PC-3 (cell line): ENCODE data around the gene METRN. TPM values are rescaled to one million over a fixed set of nuclear protein-coding genes. Genes with fewer than 3 reads are reported as not detected.
A peak's percentile ranks its signal among the peaks of the same experiment; 100 is the strongest.

Experiments used
- ATAC-seq: fragments of 200-7000 bp; cut with Tn5 transposase; 2 replicates; pipeline ENCODE4 v1.9.1; 2020; ENCODE audit warnings: mild to moderate bottlenecking, moderate library complexity
- BruUV-seq: library from RNA; stranded (reverse); fragments of 400-500 nt; replicated peaks from 2 replicates; lab custom pipeline; 2021; lab: Mats Ljungman, UMichigan
- CTCF ChIA-PET: fragments of 300-600 bp; sonication (Branson Sonifier 250); formaldehyde crosslinking; loops from one replicate; lab custom pipeline; 2022; ENCODE audit warnings: antibody characterized with exemption; lab: Charles Lee
- POLR2A ChIA-PET: fragments of 300-600 bp; sonication (Branson Sonifier 250); formaldehyde crosslinking; loops from one replicate; lab custom pipeline; 2022; ENCODE audit warnings: antibody characterized with exemption; ENCODE audit not compliant: unreplicated experiment; lab: Charles Lee
- DNase-seq: peaks from one replicate; pipeline ENCODE4 v3.0.0-alpha.2; 2015
- H2AFZ ChIP-seq: fragments of 300-600 bp; sonication (generic); 2 replicates; pipeline ENCODE4 v1.6.0; 2016; ENCODE audit warnings: antibody characterized with exemption, low read length
- H3F3A ChIP-seq: fragments of 300-600 bp; sonication (generic); one replicate; pipeline ENCODE4 v1.6.0; 2017; ENCODE audit warnings: antibody characterized with exemption, low read length, control low read depth, mild to moderate bottlenecking; ENCODE audit not compliant: unreplicated experiment
- H3K27ac ChIP-seq: fragments of 300-600 bp; sonication (generic); 2 replicates; pipeline ENCODE4 v1.5.1; 2016; ENCODE audit warnings: mild to moderate bottlenecking, low read length
- H3K27me3 ChIP-seq: fragments of 300-600 bp; sonication (generic); 2 replicates; pipeline ENCODE4 v1.6.1; 2016; ENCODE audit warnings: low read length, mixed read lengths
- H3K36me3 ChIP-seq: fragments of 300-600 bp; sonication (generic); 2 replicates; pipeline ENCODE4 v1.6.1; 2016; ENCODE audit warnings: low read depth, mixed run types, low read length, mixed read lengths
- H3K4me1 ChIP-seq: fragments of 300-600 bp; sonication (generic); 2 replicates; pipeline ENCODE4 v1.5.1; 2016; ENCODE audit warnings: low read length; ENCODE audit not compliant: insufficient read depth
- H3K4me2 ChIP-seq: fragments of 300-600 bp; sonication (generic); 2 replicates; pipeline ENCODE4 v1.6.0; 2016; ENCODE audit warnings: low read length
- H3K4me3 ChIP-seq: fragments of 300-600 bp; sonication (generic); 2 replicates; pipeline ENCODE4 v1.5.1; 2016; ENCODE audit warnings: mild to moderate bottlenecking, low read length, mixed read lengths
- H3K79me2 ChIP-seq: fragments of 300-600 bp; sonication (generic); 2 replicates; pipeline ENCODE4 v1.6.1; 2017; ENCODE audit warnings: low read length, mixed read lengths
- H3K9ac ChIP-seq: fragments of 300-600 bp; sonication (generic); 2 replicates; pipeline ENCODE4 v1.6.0; 2016; ENCODE audit warnings: mild to moderate bottlenecking, low read length
- H3K9me2 ChIP-seq: fragments of 300-600 bp; sonication (generic); replicated peaks from 2 replicates; pipeline ENCODE4 v1.6.1; 2016; ENCODE audit warnings: mixed run types, low read length, mixed read lengths
- H3K9me3 ChIP-seq: fragments of 300-600 bp; sonication (generic); 2 replicates; pipeline ENCODE4 v1.6.1; 2016; ENCODE audit warnings: low read length, mixed read lengths
- H4K20me1 ChIP-seq: fragments of 300-600 bp; sonication (generic); 2 replicates; pipeline ENCODE4 v1.6.1; 2016; ENCODE audit warnings: low read length, mixed read lengths
- CTCF ChIP-seq: fragments of 300-600 bp; sonication (generic); conservative IDR thresholded peaks from 2 replicates; pipeline ENCODE4 v1.5.1; 2017; ENCODE audit warnings: antibody characterized with exemption, low read depth, mild to moderate bottlenecking, low read length
- EZH2 ChIP-seq: fragments of 300-600 bp; sonication (generic); IDR thresholded peaks from one replicate; pipeline ENCODE4 v1.6.1; 2017; ENCODE audit warnings: antibody characterized with exemption, mild to moderate bottlenecking, low read length; ENCODE audit not compliant: unreplicated experiment
- EZH2phosphoT487 ChIP-seq: fragments of 300-600 bp; sonication (generic); IDR thresholded peaks from 2 replicates; pipeline ENCODE4 v1.6.1; 2018; ENCODE audit warnings: mild to moderate bottlenecking, antibody characterized with exemption, low read length, borderline replicate concordance
- intact Hi-C: fragments of 100-400 bp; cut with micrococcal nuclease; formaldehyde crosslinking; loops from 2 replicates; pipeline ENCODE4 v1.9.0; 2023
- total RNA-seq: library from RNA; depleted of rRNA; stranded (reverse); fragments of >200 nt; gene quantifications from 2 replicates; pipeline ENCODE4 v1.2.3, GENCODE V29; 2014

Gene METRN
- total RNA-seq, 1 experiment from 2014 or later = 320 TPM

DNA sequence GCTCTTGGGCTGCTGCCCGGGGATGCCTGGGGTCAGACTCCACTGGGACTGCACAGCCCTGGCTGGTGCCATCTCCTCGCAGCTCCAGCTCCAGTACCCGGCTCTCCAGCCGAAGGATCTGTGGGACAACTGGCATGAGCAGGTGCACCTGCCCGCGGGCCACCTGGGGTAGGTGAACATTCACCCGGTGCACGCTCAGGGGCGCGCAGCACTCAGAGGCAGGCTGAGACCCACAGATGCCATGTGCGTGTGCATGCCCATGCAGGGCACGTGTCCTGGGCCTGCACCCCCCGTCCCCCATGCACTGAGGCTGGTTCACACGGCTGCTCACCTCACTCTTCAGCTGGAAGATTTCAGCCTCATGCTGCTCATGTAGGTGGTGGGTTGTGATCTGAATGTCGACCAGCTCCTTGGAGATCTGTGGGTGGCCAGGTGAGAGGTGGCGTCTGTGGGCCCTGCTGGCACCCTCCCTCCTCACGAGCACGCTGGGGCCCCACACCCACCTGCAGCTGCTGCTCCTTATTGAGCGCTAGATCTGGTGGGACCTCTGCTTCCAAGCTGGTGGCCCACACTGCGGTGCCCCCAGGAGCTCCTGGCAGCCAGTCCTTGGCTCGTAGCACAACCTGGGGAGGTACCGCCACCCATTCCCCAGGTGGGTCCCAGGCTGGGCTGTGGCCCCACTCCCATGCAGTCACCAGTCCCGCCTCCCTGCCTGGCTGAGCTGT lies 10.7 kb downstream of the METRN start:
- Histone ChIP-seq H3K4me3 (no peak overlapping the region), H4K20me1 (no peaks in the 10 kb centered on the region), H3K4me1 (peaks cover 17% of the 10 kb centered on the region; the same call in 1 of the 2 replicates)

DNA sequence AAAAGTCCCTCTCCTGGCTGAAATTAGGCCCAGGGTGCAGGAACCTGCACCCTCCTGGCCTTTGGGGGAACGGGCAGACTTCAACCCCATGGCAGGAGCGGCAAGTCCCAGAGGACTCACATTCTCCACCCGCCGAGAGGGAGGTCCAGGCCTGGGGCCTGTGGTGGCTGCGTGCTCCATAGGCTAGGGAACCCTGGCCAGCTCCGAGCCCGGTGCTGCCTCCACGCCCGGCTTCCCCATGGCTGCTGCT lies 11.2 kb downstream of the METRN start:
- Histone ChIP-seq H3K4me1 (peaks cover 17% of the 10 kb centered on the region; the same call in 1 of the 2 replicates), H3K4me2 (peak overlapping the region; percentile 54; the same call in 1 of the 2 replicates), H2AFZ (no peak overlapping the region), H3K79me2 (0 out of 2 replicates have a peak, but pooled peaks cover 9% of the 10 kb centered on the region), H3F3A (peaks cover 3% of the 10 kb centered on the region), H3K9ac (no peak overlapping the region), H3K9me3 (no peaks in the 10 kb centered on the region), H4K20me1 (no peaks in the 10 kb centered on the region), H3K27ac (no peak overlapping the region), H3K27me3 (no peaks in the 10 kb centered on the region), H3K4me3 (peak overlapping the region; percentile 38; the same call in 1 of the 2 replicates), H3K36me3 (no peaks in the 10 kb centered on the region), H3K9me2 (no peaks in the 10 kb centered on the region)
- POLR2A ChIA-PET = no interaction called here
- CTCF ChIA-PET = interaction anchor here (0.7 to 1.2 kb wide), 2 partner anchors 12 to 14 kb away, joined by 3 to 5 read pairs; no protein-coding TSS in a partner anchor
- intact Hi-C loops = no loop called here
- no peak for TF ChIP-seq EZH2phosphoT487
- no peak for TF ChIP-seq CTCF
- no peak for TF ChIP-seq EZH2
- DNase-seq = no peak
- BruUV-seq = no TSS peak
- no peak for ATAC-seq

More for the DNA sequence above, 10.7 kb downstream of the METRN start:
- ATAC-seq (no peak), DNase-seq (no peak)
- Histone ChIP-seq H3F3A (peaks cover 3% of the 10 kb centered on the region), H3K79me2 (0 out of 2 replicates have a peak, but pooled peaks cover 9% of the 10 kb centered on the region), H3K9me2 (no peaks in the 10 kb centered on the region), H2AFZ (no peak overlapping the region), H3K27ac (no peak overlapping the region), H3K27me3 (no peaks in the 10 kb centered on the region), H3K36me3 (no peaks in the 10 kb centered on the region), H3K9me3 (no peaks in the 10 kb centered on the region), H3K4me2 (no peak overlapping the region), H3K9ac (no peak overlapping the region)
- no TSS peak for BruUV-seq
- ChIA-PET POLR2A (no interaction called here), CTCF (interaction anchor here (1.2 kb wide), 1 partner anchor 13 kb away, joined by 5 read pairs; no protein-coding TSS in a partner anchor)
- intact Hi-C loops = no loop called here
- no peak for TF ChIP-seq CTCF
- TF ChIP-seq EZH2phosphoT487 = no peak
- no peak for TF ChIP-seq EZH2
